H1 (cell line): ENCODE results near the gene RAI14. TPM values are rescaled to one million over a fixed set of nuclear protein-coding genes. Genes with fewer than 3 reads are reported as not detected.

Experiments used
- CTCF ChIA-PET: fragments of 300-600 bp; sonication (Branson Sonifier 250); formaldehyde crosslinking; loops from one replicate; lab custom pipeline; 2021; ENCODE audit not compliant: partially characterized antibody; lab: Charles Lee
- POLR2A ChIA-PET: fragments of 300-600 bp; sonication (Branson Sonifier 250); formaldehyde crosslinking; loops from one replicate; lab custom pipeline; 2021; ENCODE audit warnings: inconsistent platforms; ENCODE audit not compliant: partially characterized antibody; lab: Charles Lee
- DNase-seq, 2 experiments: peaks; one replicate each; pipeline versions ENCODE4 v3.0.0 to v3.0.0-alpha.2; 2010 to 2022; ENCODE audit warnings: low spot score in 2 of 2, low read depth in 1 of 2, mixed read lengths in 1 of 2
- FAIRE-seq: peaks from 2 replicates; lab custom pipeline; 2011; peaks lifted over from hg19 to GRCh38; lab: Jason Lieb, UNC
- H2AFZ ChIP-seq: 2 replicates; pipeline ENCODE4 v1.8.1; 2012; ENCODE audit warnings: low read length, inconsistent platforms
- H2AK5ac ChIP-seq: 2 replicates; pipeline ENCODE4 v1.6.1; 2013; ENCODE audit warnings: low read depth, low read length
- H2BK120ac ChIP-seq: replicated peaks from 2 replicates; pipeline ENCODE3; 2013; ENCODE audit warnings: low read depth, low read length, inconsistent platforms
- H2BK12ac ChIP-seq: 2 replicates; pipeline ENCODE4 v1.6.1; 2013; ENCODE audit warnings: low read depth, low read length
- H2BK15ac ChIP-seq: 2 replicates; pipeline ENCODE4 v1.6.1; 2013; ENCODE audit warnings: low read length
- H2BK20ac ChIP-seq: 2 replicates; pipeline ENCODE4 v1.6.1; 2013; ENCODE audit warnings: low read length
- H2BK5ac ChIP-seq: 2 replicates; pipeline ENCODE4 v1.6.1; 2013; ENCODE audit warnings: low read depth, low read length
- H3K14ac ChIP-seq: 2 replicates; pipeline ENCODE4 v1.6.1; 2013; ENCODE audit warnings: inconsistent platforms; ENCODE audit not compliant: insufficient read length
- H3K18ac ChIP-seq: 2 replicates; pipeline ENCODE4 v1.6.1; 2013; ENCODE audit warnings: low read length; ENCODE audit errors: extremely low read depth
- H3K23ac ChIP-seq: 2 replicates; pipeline ENCODE4 v1.6.1; 2013; ENCODE audit warnings: inconsistent platforms; ENCODE audit not compliant: insufficient read length
- H3K23me2 ChIP-seq: 2 replicates; pipeline ENCODE4 v1.6.1; 2013; ENCODE audit warnings: low read depth, low read length
- H3K27ac ChIP-seq: 2 replicates; pipeline ENCODE4 v1.6.1; 2011; ENCODE audit warnings: low read depth, low read length, inconsistent platforms
- H3K27me3 ChIP-seq, 4 experiments: replicated peaks in 1 of 4; 1 replicate in 1 of 4; 2 replicates in 3 of 4; pipeline versions ENCODE4 v1.6.1 to v1.8.1; 2011 to 2013; ENCODE audit warnings: low read length in 3 of 4, mild to moderate bottlenecking in 3 of 4, inconsistent platforms in 2 of 4, mixed read lengths in 2 of 4, moderate library complexity in 1 of 4; ENCODE audit not compliant: control insufficient read depth in 3 of 4, insufficient read depth in 3 of 4; ENCODE audit errors: extremely low read depth in 1 of 4
- H3K36me3 ChIP-seq, 4 experiments: 2 replicates each; pipeline versions ENCODE4 v1.6.1 to v1.8.1; 2011 to 2013; ENCODE audit warnings: mild to moderate bottlenecking in 4 of 4, low read length in 3 of 4, moderate library complexity in 2 of 4, control low read depth in 1 of 4, inconsistent platforms in 1 of 4; ENCODE audit not compliant: insufficient read depth in 4 of 4, control insufficient read depth in 2 of 4
- H3K4ac ChIP-seq: replicated peaks from 2 replicates; pipeline ENCODE3; 2013; ENCODE audit warnings: low read length, low read depth, mixed read lengths, inconsistent platforms; ENCODE audit not compliant: insufficient read length
- H3K4me1 ChIP-seq, 4 experiments: replicated peaks in 1 of 4; 1 replicate in 1 of 4; 2 replicates in 3 of 4; pipeline versions ENCODE4 v1.6.1 to v1.8.1; 2011 to 2013; ENCODE audit warnings: low read length in 3 of 4, inconsistent platforms in 2 of 4, mixed read lengths in 1 of 4; ENCODE audit not compliant: insufficient read depth in 4 of 4, control insufficient read depth in 3 of 4
- H3K4me2 ChIP-seq, 2 experiments: 2 replicates each; pipeline versions ENCODE4 v1.6.1 to v1.8.1; 2011 to 2013; ENCODE audit warnings: low read depth in 2 of 2, low read length in 2 of 2, control low read depth in 1 of 2, inconsistent platforms in 1 of 2, mild to moderate bottlenecking in 1 of 2; ENCODE audit not compliant: insufficient read depth in 1 of 2
- H3K4me3 ChIP-seq, 4 experiments: fragments of 200-600, 300-600 bp in 1 of 4; sonication (generic), shearing (Covaris generic), sonication (Bioruptor Twin) in 1 of 4; 2 replicates each; pipeline versions ENCODE4 v1.5.1 to v1.8.1; 2011 to 2016; ENCODE audit warnings: low read length in 4 of 4, low read depth in 3 of 4, control low read depth in 2 of 4, inconsistent platforms in 2 of 4, mild to moderate bottlenecking in 2 of 4, mixed read lengths in 1 of 4, moderate library complexity in 1 of 4; ENCODE audit not compliant: insufficient read depth in 2 of 4; ENCODE audit errors: extremely low read depth in 1 of 4
- H3K56ac ChIP-seq: replicated peaks from 2 replicates; pipeline ENCODE3; 2013; ENCODE audit warnings: low read depth, mild to moderate bottlenecking, mixed read lengths, low read length, inconsistent platforms; ENCODE audit not compliant: insufficient read length
- H3K79me1 ChIP-seq: 2 replicates; pipeline ENCODE4 v1.6.1; 2013; ENCODE audit warnings: low read depth, low read length, control low read depth
- H3K79me2 ChIP-seq, 2 experiments: 2 replicates each; pipeline versions ENCODE4 v1.6.1 to v1.8.1; 2012 to 2013; ENCODE audit warnings: low read length in 2 of 2, mild to moderate bottlenecking in 2 of 2, inconsistent platforms in 1 of 2; ENCODE audit not compliant: insufficient read depth in 2 of 2, control insufficient read depth in 1 of 2
- H3K9ac ChIP-seq, 4 experiments: replicated peaks in 1 of 4; 1 replicate in 1 of 4; 2 replicates in 3 of 4; pipeline versions ENCODE4 v1.6.1 to v1.8.1; 2011 to 2013; ENCODE audit warnings: low read depth in 3 of 4, low read length in 3 of 4, control low read depth in 2 of 4, mild to moderate bottlenecking in 2 of 4, moderate library complexity in 2 of 4, inconsistent platforms in 1 of 4; ENCODE audit errors: extremely low read depth in 1 of 4
- H3K9me3 ChIP-seq, 2 experiments: 2 replicates each; pipeline versions ENCODE4 v1.6.1 to v1.8.1; 2012 to 2013; ENCODE audit warnings: mild to moderate bottlenecking in 2 of 2, moderate library complexity in 2 of 2, control low read depth in 1 of 2, inconsistent platforms in 1 of 2, low read depth in 1 of 2, low read length in 1 of 2, mixed read lengths in 1 of 2; ENCODE audit not compliant: insufficient read depth in 2 of 2
- H4K20me1 ChIP-seq, 2 experiments: replicated peaks in 1 of 2; 2 replicates each; pipeline versions ENCODE3 to v1.8.1; 2011 to 2013; ENCODE audit warnings: inconsistent platforms in 2 of 2, low read length in 2 of 2, mild to moderate bottlenecking in 1 of 2; ENCODE audit not compliant: insufficient read depth in 2 of 2, control insufficient read depth in 1 of 2
- H4K5ac ChIP-seq: 2 replicates; pipeline ENCODE4 v1.6.1; 2013; ENCODE audit warnings: low read length, low read depth, mixed read lengths, inconsistent platforms; ENCODE audit not compliant: insufficient read length
- H4K8ac ChIP-seq: 2 replicates; pipeline ENCODE4 v1.8.0; 2013; ENCODE audit warnings: mild to moderate bottlenecking, moderate library complexity, low read length, inconsistent platforms; ENCODE audit not compliant: insufficient read depth; ENCODE audit errors: extremely low read depth
- H4K91ac ChIP-seq: replicated peaks from 2 replicates; pipeline ENCODE3; 2013; ENCODE audit warnings: low read length, mixed read lengths, inconsistent platforms; ENCODE audit not compliant: insufficient read length
- CTCF ChIP-seq, 3 experiments: IDR thresholded peaks; 1 replicate in 2 of 3; 2 replicates in 1 of 3; pipeline versions ENCODE4 v1.5.1 to v1.6.1; 2011; ENCODE audit warnings: low read length in 3 of 3, mild to moderate bottlenecking in 3 of 3, inconsistent platforms in 2 of 3, low read depth in 1 of 3, moderate library complexity in 1 of 3; ENCODE audit not compliant: insufficient read depth in 1 of 3; ENCODE audit errors: control extremely low read depth in 1 of 3
- KDM1A ChIP-seq: fragments of 200-600, 300-600 bp; sonication (generic); IDR thresholded peaks from 2 replicates; pipeline ENCODE4 v1.7.1; 2016; ENCODE audit warnings: mild to moderate bottlenecking, low read length, borderline replicate concordance
- MAFK ChIP-seq: IDR thresholded peaks from 2 replicates; pipeline ENCODE4 v1.6.1; 2012; ENCODE audit warnings: low read depth, mild to moderate bottlenecking, improper control_type of control experiment, low read length
- POU5F1 ChIP-seq: IDR thresholded peaks from 2 replicates; pipeline ENCODE4 v1.6.1; 2011; ENCODE audit warnings: low read depth, mild to moderate bottlenecking, low read length, moderate library complexity
- SAP30 ChIP-seq: fragments of 300-600 bp; sonication (generic); IDR thresholded peaks from 2 replicates; pipeline ENCODE4 v1.7.1; 2012; ENCODE audit warnings: low read length, moderate library complexity, mild to moderate bottlenecking, inconsistent platforms; ENCODE audit not compliant: insufficient read depth, insufficient replicate concordance
- SIN3A ChIP-seq, 2 experiments: IDR thresholded peaks in 1 of 2; conservative IDR thresholded peaks in 1 of 2; 2 replicates each; pipeline ENCODE4 v1.6.1; 2011 to 2012; ENCODE audit warnings: low read length in 2 of 2, improper control_type of control experiment in 1 of 2, low read depth in 1 of 2, mild to moderate bottlenecking in 1 of 2
- SRF ChIP-seq: IDR thresholded peaks from 2 replicates; pipeline ENCODE4 v1.6.1; 2011; ENCODE audit warnings: mild to moderate bottlenecking, low read depth, low read length, moderate library complexity
- WGBS, 2 experiments: shearing (Covaris generic) in 1 of 2; methylation state at CpG; one replicate each; pipeline versions ENCODE4 v1.1.6 to v1.1.7; 2013 to 2015; ENCODE audit warnings: low lambda C conversion rate in 2 of 2, mixed read lengths in 2 of 2, inconsistent platforms in 1 of 2, low coverage in 1 of 2, missing lambda C conversion rate in 1 of 2; ENCODE audit not compliant: insufficient replicate concordance in 2 of 2, insufficient coverage in 1 of 2, insufficient read length in 1 of 2; ENCODE audit errors: extremely low coverage in 1 of 2, missing lambda C conversion rate in 1 of 2; 5-methylcytosine and 5-hydroxymethylcytosine counted together
- polyA plus RNA-seq, 7 experiments: library from polyadenylated mRNA; depleted of rRNA in 3 of 7; stranded (reverse) in 5 of 7; unstranded in 2 of 7; fragments of >200 nt in 5 of 7; fragments of 200-250 nt in 2 of 7; gene quantifications; 1 replicate in 5 of 7; 2 replicates in 1 of 7; 4 replicates in 1 of 7; pipeline versions ENCODE4 v1.2.1 to v1.2.3, GENCODE V29; 2011 to 2013; ENCODE audit warnings: missing spikeins in 2 of 7, mixed read lengths in 2 of 7
- total RNA-seq: library from RNA; stranded (reverse); fragmentation: NEBNext Ultra II Directional; extraction: Animal tissue kit (Norgen Biotek cat#: 25700); gene quantifications from 2 replicates; pipeline ENCODE4 v1.2.1, GENCODE V29; 2021

The RAI14 gene
- total and polyA plus RNA-seq, 2 of the 8 experiments (the other 6 are each of a cell fraction or from before 2014, with no cell fraction given), result 48.4 to 210 TPM

DNA sequence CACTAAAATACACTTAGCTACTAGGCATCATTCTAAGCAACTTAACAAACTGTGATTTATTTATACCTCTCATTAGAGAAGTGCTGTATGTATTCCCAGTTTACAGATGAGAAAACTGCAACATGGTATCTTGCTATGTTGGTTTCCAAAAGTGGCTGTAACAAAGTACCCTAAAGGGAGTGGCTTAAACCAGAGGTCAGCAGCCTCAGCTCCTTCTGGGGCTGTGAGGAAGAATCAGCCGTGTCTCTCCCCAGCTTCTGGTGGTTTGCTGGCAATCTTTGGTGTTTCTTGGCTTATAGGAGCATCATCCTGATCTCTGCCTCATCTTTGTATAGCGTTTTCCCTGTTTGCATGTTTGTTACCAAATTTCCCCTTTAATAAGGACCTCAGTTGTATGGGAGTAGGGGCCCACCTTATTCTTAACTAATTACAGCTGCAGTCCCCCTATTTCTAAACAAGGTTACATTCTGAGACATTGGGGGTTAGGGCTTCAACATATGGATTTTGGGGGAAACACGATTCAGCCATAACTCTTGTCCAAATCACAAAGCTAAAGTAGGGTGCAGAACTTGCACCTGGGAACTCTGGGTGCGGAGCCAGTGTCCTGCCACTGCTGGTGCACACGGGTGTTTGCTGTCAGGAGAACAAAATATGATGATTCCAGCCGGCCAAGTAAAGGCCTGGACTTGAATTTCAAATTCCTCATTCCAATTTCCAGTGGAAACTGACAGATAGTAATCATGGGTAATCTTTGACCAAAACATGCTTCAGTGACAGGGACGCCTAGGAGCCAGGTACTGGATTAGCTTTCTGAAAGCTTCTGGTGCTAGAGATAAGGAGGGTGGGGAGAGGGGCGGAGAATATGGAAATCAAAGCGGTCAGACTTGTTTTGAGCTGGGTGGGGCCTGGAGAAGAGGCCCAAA, 43.3 kb downstream of the RAI14 start:
- Histone ChIP-seq H3K4me2 (peak overlapping the region; percentile 10 to 42; a peak in 3 of 4 replicates), H3K14ac (no peak overlapping the region), H3K9me3 (no peaks in the 10 kb centered on the region), H4K8ac (no peak overlapping the region), H2BK15ac (no peak overlapping the region), H3K4me1 (peaks cover 18 to 38% (median 31%) of the 10 kb centered on the region in 4 experiments), H2BK120ac (no peak overlapping the region), H2BK5ac (no peak overlapping the region; the same call in 1 of the 2 replicates), H3K18ac (peak overlapping the region; percentile 40), H2AFZ (no peak overlapping the region), H3K27me3 (no peaks in the 10 kb centered on the region), H3K9ac (no peak overlapping the region), H3K36me3 (peaks cover 0 to 4% (median 2%) of the 10 kb centered on the region in 4 experiments; a peak in 2 of 8 replicates), H3K79me2 (peaks cover 6 to 84% of the 10 kb centered on the region in 2 experiments; a peak in 3 of 4 replicates), H3K4me3 (no peak overlapping the region), H3K23me2 (no peaks in the 10 kb centered on the region), H4K20me1 (peaks cover 9 to 19% of the 10 kb centered on the region in 2 experiments), H2AK5ac (no peak overlapping the region), H3K27ac (no peak overlapping the region), H4K91ac (no peak overlapping the region), H4K5ac (no peak overlapping the region), H2BK20ac (no peak overlapping the region), H3K79me1 (no peaks in the 10 kb centered on the region; the same call in 1 of the 2 replicates), H2BK12ac (no peak overlapping the region), H3K56ac (no peak overlapping the region), H3K23ac (no peak overlapping the region), H3K4ac (no peak overlapping the region)
- DNase-seq, result no peak
- no peak for FAIRE-seq
- POLR2A ChIA-PET, result interaction anchor here (0.8 to 1.9 kb wide), 3 partner anchors 11 to 17 kb away, joined by 3 to 5 read pairs (median 4); no protein-coding TSS in a partner anchor
- 44% methylated on average over 9 of the region's 9 CpGs; no CpG with 5 or more reads in 1 of the 2 experiments for WGBS, 2 experiments
- CTCF ChIA-PET, result interaction anchor here (0.7 to 2.6 kb wide), 6 partner anchors 8 to 205 kb away, joined by 3 to 8 read pairs (median 4); no protein-coding TSS in a partner anchor
- TF ChIP-seq SIN3A (conservative IDR thresholded peaks at IDR 0.05 in 1 of 2, IDR thresholded peaks at IDR 0.05 in 1 of 2; ENCODE audit: low read depth in 1 of 2, low read length in 2 of 2) (no peak), SAP30 (no peak), MAFK (no peak), SRF (no peak), POU5F1 (no peak), CTCF (IDR thresholded peaks at IDR 0.05; ENCODE audit: control extremely low read depth in 1 of 3, insufficient read depth in 1 of 3, low read depth in 1 of 3, low read length in 3 of 3) (no peak), KDM1A (no peak)
